Peyer's patch (tissue), 4 donors: ENCODE data around the gene FOXO1.

Experiments
- POLR2A ChIP-seq, 2 donors: fragments of 450-650 bp; IDR thresholded peaks; one replicate each; pipeline ENCODE4 v1.5.1; 2017; ENCODE audit warnings: antibody characterized with exemption in 2 of 2, mild to moderate bottlenecking in 2 of 2, moderate library complexity in 2 of 2
- TF ChIP-seq, protein P1 (sequence below), 6 experiments: fragments of 450-650 bp in 4 of 6; fragments of 200-600 bp in 2 of 6; sonication (generic) in 1 of 6; IDR thresholded peaks; one replicate each; pipeline ENCODE4 v1.5.1; 2017 to 2019; ENCODE audit warnings: antibody characterized with exemption in 6 of 6, mild to moderate bottlenecking in 3 of 6, moderate library complexity in 1 of 6

DNA sequence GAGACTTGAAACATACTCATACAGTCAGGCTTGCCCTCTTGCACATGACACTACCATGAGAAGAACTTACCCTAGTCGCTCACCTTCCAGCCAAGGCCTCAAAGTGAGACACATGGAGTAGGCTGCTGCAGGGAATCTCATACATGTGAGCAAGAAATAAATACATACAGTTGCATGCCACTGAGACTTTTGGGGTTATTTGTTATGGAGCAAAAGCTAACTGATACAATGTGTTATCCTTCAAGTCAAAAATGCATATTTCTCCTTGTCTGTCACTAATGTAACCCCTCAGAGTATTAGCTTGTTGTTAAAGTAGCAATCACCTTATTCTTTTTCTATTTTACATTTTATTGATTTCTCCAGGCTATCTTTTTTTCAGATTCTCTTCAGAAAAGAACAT, 58.1 kb downstream of the FOXO1 start:
- TF ChIP-seq, protein P1, sequence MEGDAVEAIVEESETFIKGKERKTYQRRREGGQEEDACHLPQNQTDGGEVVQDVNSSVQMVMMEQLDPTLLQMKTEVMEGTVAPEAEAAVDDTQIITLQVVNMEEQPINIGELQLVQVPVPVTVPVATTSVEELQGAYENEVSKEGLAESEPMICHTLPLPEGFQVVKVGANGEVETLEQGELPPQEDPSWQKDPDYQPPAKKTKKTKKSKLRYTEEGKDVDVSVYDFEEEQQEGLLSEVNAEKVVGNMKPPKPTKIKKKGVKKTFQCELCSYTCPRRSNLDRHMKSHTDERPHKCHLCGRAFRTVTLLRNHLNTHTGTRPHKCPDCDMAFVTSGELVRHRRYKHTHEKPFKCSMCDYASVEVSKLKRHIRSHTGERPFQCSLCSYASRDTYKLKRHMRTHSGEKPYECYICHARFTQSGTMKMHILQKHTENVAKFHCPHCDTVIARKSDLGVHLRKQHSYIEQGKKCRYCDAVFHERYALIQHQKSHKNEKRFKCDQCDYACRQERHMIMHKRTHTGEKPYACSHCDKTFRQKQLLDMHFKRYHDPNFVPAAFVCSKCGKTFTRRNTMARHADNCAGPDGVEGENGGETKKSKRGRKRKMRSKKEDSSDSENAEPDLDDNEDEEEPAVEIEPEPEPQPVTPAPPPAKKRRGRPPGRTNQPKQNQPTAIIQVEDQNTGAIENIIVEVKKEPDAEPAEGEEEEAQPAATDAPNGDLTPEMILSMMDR (IDR thresholded peaks at IDR 0.05), result no peak
- TF ChIP-seq POLR2A (IDR thresholded peaks at IDR 0.05), result no peak
